Activated T-helper 17 cell treated with anti-CD3 and anti-CD28 coated beads, Interleukin-2, amount 50 U/mL, for 72 hours (primary cell): Measurements from ENCODE around the gene PTPN1. TPM values are rescaled to one million over a fixed set of nuclear protein-coding genes. Genes with fewer than 3 reads are reported as not detected.
"Not testable (repeated sequence)": the region's sequence is repeated elsewhere in the genome, so short reads cannot be mapped to it uniquely, and the experiment has no call there.

Source experiments
- ATAC-seq: fragments of 150-1000 bp; cut with Tn5 transposase; replicated peaks from 2 replicates; pipeline ENCODE4 v1.10.0; 2021; ENCODE audit warnings: mild to moderate bottlenecking, moderate library complexity
- H3K27ac Mint-ChIP-seq: one replicate; pipeline ENCODE4 v1.8.0; 2022; ENCODE audit warnings: mixed read lengths
- H3K27me3 Mint-ChIP-seq: one replicate; pipeline ENCODE4 v1.8.0; 2022; ENCODE audit warnings: mixed read lengths
- H3K36me3 Mint-ChIP-seq: one replicate; pipeline ENCODE4 v1.8.0; 2022; ENCODE audit warnings: low read depth, mild to moderate bottlenecking, mixed read lengths
- H3K4me1 Mint-ChIP-seq: one replicate; pipeline ENCODE4 v1.8.0; 2022; ENCODE audit warnings: mixed read lengths
- H3K4me3 Mint-ChIP-seq: one replicate; pipeline ENCODE4 v1.8.0; 2022; ENCODE audit warnings: mild to moderate bottlenecking, mixed read lengths
- H3K9me3 Mint-ChIP-seq: one replicate; pipeline ENCODE4 v1.8.0; 2022; ENCODE audit warnings: mixed read lengths
- total RNA-seq, 2 donors: library from RNA; stranded (reverse); gene quantifications; one replicate each; pipeline ENCODE4 v1.2.3, GENCODE V29; 2022

PTPN1 gene
- total RNA-seq, 2 donors from 2014 or later = 68.3 to 77.1 TPM

DNA sequence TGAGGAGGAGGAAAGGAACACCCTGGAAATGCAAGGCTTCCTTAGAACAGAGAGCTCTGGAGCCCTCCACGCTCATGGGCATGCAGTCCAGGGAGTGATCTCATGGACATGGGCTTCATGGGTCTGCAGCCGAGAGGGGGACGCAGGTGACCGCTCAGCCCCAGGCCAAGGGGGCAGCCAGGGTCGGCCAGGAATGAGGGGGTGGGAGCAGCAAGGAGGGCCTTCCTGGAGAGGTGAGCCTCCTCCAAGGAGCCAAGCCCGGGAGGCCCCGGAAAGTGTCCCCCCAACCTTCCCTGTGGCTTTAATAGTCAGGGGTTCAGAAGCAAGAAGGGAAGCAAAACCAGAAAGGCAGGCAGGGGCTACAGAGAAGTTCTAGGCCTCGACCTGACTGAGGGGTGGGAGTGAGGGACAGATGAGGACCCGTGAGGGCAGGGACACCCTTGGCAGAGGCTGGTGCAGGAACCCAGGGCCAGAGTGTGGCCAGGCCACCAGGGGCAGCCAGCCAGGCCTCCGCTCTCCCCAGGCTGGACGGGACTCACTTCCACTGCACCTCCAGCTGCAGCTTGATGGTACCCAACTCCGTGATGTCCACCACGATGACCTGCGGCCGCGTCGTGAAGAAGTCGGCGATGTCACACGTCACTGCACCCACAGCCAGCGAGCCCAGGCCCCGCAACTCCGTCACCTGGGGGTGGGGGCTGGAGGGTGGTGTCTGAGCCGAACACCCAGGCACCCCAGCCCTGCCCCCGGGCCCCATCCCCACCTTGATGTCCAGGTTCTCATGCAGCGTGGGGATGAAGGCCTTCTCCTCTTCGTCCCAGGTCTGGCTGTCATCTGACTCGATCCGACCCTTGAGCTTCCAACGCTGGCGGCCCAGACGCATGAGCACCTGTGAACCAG, 97.9 kb downstream of the PTPN1 start:
- no peak for ATAC-seq
- Mint-ChIP-seq H3K4me3 (no peak overlapping the region), H3K4me1 (no peaks in the 10 kb centered on the region)

DNA sequence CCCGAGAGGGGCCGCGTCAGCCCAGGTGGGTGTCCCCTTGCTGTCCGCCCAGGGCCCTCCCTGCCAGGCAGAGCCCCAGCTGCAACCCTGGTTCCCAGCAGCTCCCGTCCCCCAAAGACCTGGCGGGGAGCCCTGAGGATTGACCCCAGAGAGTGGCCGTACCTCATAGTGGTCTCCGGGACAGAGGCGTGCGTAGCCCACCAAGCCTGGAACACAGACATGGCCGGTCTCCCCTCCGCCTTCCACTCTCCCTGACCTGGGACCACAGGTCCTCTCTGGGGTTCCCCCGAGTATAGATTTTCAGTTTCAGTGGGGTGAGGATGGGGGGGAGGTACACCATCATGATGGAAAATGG, 98.5 kb downstream of the PTPN1 start:
- ATAC-seq = no peak
- H3K9me3 Mint-ChIP-seq = no peaks in the 10 kb centered on the region
- H3K27ac Mint-ChIP-seq = no peak overlapping the region
- H3K27me3 Mint-ChIP-seq = peaks cover 4% of the 10 kb centered on the region
- H3K4me3 Mint-ChIP-seq = no peak overlapping the region
- H3K36me3 Mint-ChIP-seq = no peaks in the 10 kb centered on the region
- no peaks in the 10 kb centered on the region for H3K4me1 Mint-ChIP-seq

More for the DNA sequence above, 97.9 kb downstream of the PTPN1 start:
- H3K36me3 Mint-ChIP-seq = no peaks in the 10 kb centered on the region
- H3K27ac Mint-ChIP-seq = no peak overlapping the region
- H3K27me3 Mint-ChIP-seq = peaks cover 4% of the 10 kb centered on the region
- H3K9me3 Mint-ChIP-seq = no peaks in the 10 kb centered on the region

DNA sequence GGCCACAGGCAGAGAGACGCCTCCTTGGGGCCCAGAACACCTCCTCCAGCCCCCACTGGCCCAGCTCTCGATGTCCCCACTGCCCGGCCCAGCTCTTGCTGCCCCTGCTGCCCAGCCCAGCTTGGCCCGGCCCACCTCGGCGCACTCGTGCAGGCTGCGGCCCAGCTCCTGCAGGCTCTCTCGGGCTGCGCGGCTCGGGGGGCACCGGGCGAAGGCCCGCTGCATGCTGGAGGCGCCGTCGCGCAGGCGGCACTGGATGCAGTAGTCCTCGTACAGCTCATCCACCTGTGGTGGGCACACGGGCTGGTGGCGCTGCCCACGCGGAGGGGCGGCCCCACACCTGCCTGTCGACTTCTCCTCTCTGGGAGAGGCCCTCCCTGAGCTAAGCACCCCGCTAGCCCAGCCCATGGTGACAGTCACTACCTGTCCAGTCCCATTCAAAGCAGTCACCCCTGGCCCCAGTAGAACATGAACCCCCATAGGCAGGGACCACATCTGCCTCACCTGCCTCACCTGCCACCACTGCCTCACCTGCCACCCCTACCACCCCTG, 99.3 kb downstream of the PTPN1 start:
- H3K9me3 Mint-ChIP-seq = no peaks in the 10 kb centered on the region
- ATAC-seq = no peak
- H3K4me3 Mint-ChIP-seq = no peak overlapping the region
- no peaks in the 10 kb centered on the region for H3K36me3 Mint-ChIP-seq
- H3K27ac Mint-ChIP-seq = no peak overlapping the region
- H3K4me1 Mint-ChIP-seq = no peaks in the 10 kb centered on the region
- no peaks in the 10 kb centered on the region for H3K27me3 Mint-ChIP-seq

DNA sequence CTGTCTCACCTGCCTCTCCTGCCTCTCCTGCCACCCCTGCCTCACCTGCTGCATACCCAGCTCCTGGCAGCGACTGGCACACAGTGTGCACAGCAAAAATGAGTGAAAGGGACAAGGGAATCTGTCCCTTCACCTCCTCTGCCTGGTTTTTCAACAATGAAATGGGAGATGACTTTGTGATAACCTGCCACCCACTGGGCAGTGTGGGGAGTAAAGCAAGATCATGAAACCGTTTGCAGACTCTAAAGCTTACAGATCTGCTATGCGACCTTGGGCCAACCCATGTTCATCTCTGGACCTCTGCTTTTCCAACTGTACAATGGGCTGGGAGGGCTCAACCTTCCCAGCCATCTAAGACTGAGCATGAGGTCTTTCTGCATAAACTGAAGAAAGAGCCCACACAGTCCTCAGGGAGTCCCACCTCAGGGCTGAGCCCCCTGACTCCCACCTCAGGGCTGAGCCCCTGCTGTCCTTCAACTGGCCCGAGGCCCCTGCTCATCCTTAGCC, 100.1 kb downstream of the PTPN1 start:
- ATAC-seq = no peak
- no peak overlapping the region for H3K4me3 Mint-ChIP-seq
- no peaks in the 10 kb centered on the region for H3K4me1 Mint-ChIP-seq
- H3K9me3 Mint-ChIP-seq = no peaks in the 10 kb centered on the region
- no peaks in the 10 kb centered on the region for H3K36me3 Mint-ChIP-seq
- no peak overlapping the region for H3K27ac Mint-ChIP-seq
- H3K27me3 Mint-ChIP-seq = no peaks in the 10 kb centered on the region

DNA sequence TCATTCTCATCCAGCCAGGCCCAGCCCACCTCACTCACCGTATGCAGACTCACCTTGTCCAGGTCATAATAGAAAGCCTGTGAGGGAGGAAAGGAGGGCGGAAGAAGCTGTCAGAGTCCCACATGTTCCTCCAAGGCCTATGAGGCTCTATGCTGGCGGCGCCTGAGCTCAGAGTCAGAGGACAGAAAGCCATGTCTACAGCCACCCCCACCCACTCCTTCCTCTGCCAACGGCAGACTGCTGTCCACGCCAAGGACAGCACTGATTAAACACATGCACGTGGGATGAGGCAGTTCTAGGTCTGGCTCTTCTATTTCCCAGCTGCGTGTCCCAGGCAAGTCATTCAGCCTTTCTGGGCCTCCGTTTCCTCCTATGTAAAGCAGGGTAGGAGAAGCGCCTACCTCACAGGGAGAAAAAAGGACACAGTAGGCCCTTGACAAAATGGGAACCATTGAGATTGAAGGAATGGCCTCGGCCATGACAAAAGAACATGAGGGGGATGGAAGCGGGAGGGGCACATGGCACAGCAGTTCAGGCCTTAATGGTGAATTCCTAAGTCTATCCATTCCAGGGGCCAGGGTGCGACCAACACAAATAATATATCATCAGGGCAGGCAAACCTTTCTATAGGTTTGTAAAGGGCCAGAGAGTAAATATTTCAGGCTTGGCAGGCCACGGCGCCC, 101.1 kb downstream of the PTPN1 start:
- Mint-ChIP-seq H3K4me3 (no peak overlapping the region), H3K4me1 (no peaks in the 10 kb centered on the region), H3K36me3 (no peaks in the 10 kb centered on the region), H3K9me3 (no peaks in the 10 kb centered on the region), H3K27ac (no peak overlapping the region), H3K27me3 (no peaks in the 10 kb centered on the region)
- ATAC-seq = no peak

DNA sequence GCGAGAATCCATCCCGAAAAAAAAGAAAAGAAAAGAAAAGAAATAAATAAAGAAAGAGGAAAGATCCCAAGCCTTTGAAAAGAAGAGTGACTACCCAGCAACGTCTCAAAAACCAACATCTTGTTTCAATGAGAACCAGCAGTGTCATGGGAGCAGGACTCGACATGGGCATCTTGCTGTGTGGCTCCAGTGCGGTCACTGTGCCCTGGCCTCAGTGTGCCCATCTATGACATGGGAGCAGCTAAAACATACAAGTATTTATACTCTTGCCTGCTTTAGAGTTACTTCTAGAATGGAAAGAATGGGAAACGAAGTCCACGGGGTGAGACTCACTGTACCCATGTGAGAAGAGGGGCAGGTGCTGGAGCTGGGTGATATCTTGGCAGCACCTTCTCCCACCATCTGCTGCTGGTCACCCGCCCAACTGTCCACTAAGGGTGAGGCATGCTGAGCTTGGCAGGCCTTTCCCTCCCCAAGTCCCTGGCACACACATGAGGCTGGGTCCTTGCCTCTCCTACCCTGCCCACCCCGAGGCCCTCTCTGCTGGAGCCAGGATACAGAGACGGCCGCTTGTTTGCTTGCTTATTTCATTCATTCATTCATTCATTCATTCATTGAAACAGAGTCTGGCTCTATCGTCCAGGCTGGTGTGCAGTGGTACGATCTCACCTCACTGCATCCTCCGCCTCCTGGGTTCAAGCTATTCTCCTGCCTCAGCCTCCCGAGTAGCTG, 103.4 kb downstream of the PTPN1 start:
- no peak for ATAC-seq
- no peaks in the 10 kb centered on the region for H3K4me1 Mint-ChIP-seq
- no peak overlapping the region for H3K4me3 Mint-ChIP-seq
- no peaks in the 10 kb centered on the region for H3K36me3 Mint-ChIP-seq
- H3K27ac Mint-ChIP-seq = no peak overlapping the region
- H3K9me3 Mint-ChIP-seq = no peaks in the 10 kb centered on the region
- H3K27me3 Mint-ChIP-seq = no peaks in the 10 kb centered on the region

DNA sequence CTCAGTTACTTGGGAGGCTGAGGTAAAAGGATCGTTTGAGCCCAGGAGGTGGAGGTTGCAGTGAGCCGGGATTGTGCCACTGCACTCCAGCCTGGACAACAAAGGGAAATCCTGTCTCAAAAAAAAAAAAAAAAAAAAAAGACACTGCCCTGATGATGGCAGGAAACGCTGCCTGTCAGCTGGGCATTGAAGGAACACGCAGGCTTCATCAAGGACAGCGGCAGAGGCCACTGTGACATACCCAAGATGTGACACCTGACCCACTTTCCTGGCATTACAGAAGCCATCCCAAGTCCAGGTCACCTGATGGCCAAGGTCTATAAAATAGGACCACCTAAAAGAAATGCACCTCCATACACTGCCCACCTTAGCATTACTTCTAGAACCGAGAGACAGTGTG, 105.2 kb downstream of the PTPN1 start:
- ATAC-seq = no peak
- Mint-ChIP-seq H3K27ac (no peak overlapping the region), H3K36me3 (no peaks in the 10 kb centered on the region), H3K4me1 (no peaks in the 10 kb centered on the region), H3K4me3 (no peak overlapping the region), H3K27me3 (no peaks in the 10 kb centered on the region), H3K9me3 (no peaks in the 10 kb centered on the region)

DNA sequence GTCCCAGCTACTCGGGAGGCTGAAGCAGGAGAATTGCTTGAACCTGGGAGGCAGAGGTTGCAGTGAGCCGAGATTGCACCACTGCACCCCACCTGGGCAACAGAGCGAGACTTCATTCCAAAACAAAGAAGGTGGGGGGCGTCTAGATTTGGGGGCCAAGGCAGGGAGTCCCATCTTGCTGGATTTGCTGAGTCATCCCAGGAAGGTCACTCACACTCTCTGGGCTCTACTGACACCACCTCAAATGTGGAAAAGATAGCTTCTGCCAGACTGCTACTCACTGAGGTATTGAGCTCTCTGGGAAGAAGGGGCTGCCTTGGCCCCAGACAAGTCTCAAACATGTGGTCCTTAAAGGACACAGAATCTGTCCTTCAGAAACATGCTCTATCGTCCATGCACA, 106.8 kb downstream of the PTPN1 start:
- Mint-ChIP-seq H3K9me3 (no peaks in the 10 kb centered on the region), H3K27me3 (no peaks in the 10 kb centered on the region), H3K36me3 (no peaks in the 10 kb centered on the region), H3K4me3 (no peak overlapping the region), H3K27ac (no peak overlapping the region), H3K4me1 (no peaks in the 10 kb centered on the region)
- ATAC-seq = no peak

DNA sequence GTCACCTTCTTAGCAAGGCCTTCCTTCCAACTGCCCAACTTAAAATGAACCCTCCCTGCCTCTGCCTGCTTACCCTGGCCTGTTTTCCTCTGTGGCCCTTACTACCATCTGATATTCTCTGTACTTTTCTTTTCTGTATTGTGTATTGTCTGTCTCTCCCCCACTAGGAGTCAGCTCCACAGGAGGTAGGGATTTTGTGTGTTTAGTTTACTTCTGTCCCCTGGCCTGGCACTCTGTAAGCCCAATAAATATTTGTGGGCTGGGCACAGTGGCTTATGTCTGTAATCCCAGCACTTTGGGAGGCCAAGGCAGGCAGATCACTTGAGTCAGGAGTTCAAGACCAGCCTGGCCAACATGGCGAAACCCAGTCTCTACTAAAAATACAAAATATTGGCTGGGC, 108.4 kb downstream of the PTPN1 start:
- no peaks in the 10 kb centered on the region for H3K27me3 Mint-ChIP-seq
- no peak overlapping the region for H3K4me3 Mint-ChIP-seq
- H3K27ac Mint-ChIP-seq = no peak overlapping the region
- H3K9me3 Mint-ChIP-seq = no peaks in the 10 kb centered on the region
- ATAC-seq = no peak
- H3K36me3 Mint-ChIP-seq = no peaks in the 10 kb centered on the region
- no peaks in the 10 kb centered on the region for H3K4me1 Mint-ChIP-seq

DNA sequence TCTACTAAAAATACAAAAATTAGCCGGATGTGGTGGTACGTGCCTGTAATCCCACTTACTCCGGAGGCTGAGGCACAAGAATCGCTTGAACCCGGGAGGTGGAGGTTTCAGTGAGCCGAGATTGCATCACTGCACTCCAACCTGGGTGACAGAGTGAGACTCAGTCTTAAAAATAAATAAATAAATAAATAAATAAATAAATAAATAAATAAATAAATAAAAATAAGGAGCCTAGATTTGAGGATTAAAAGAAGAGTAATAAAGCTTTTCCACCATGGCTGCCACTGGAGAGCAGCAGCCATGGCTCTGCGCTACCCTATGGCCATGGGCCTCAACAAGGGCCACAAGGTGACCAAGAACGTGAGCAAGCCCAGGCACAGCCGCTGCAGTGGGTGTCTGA, 110.3 kb downstream of the PTPN1 start:
- ATAC-seq, H3K9me3 Mint-ChIP-seq, H3K4me3 Mint-ChIP-seq, H3K4me1 Mint-ChIP-seq, H3K27me3 Mint-ChIP-seq, H3K36me3 Mint-ChIP-seq, H3K27ac Mint-ChIP-seq: not testable (repeated sequence)

DNA sequence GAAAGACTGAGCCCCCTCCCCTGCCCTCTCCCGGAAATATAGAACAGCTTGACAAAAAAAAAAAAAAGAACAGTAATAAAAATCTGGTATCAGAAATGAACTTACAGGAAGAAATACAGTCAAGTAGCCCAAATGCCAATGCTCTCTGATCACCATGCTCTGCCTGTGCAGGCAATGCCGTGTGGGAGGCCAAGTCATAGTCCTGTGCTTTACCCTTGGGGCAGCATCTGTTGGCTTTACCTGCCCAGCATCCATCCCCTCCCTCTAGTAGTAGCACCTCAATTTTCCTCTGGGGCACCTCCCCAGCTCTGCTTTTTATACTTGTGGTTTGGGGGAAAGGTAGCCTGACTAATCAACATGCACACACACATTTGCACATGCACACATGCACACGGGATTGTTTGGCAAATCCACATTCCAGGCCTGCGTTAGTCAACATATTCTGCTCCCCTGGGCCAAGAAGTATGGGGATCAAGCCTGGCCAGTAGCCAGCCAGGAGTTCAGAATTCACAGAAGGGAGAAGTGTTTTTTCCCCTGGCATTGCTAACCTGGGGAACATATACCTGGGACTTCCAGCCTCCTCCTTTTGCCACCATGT, 111.0 kb downstream of the PTPN1 start:
- no peak for ATAC-seq
- no peaks in the 10 kb centered on the region for H3K9me3 Mint-ChIP-seq
- no peak overlapping the region for H3K4me3 Mint-ChIP-seq
- no peaks in the 10 kb centered on the region for H3K4me1 Mint-ChIP-seq
- H3K27me3 Mint-ChIP-seq = no peaks in the 10 kb centered on the region
- H3K36me3 Mint-ChIP-seq = no peaks in the 10 kb centered on the region
- H3K27ac Mint-ChIP-seq = no peak overlapping the region

DNA sequence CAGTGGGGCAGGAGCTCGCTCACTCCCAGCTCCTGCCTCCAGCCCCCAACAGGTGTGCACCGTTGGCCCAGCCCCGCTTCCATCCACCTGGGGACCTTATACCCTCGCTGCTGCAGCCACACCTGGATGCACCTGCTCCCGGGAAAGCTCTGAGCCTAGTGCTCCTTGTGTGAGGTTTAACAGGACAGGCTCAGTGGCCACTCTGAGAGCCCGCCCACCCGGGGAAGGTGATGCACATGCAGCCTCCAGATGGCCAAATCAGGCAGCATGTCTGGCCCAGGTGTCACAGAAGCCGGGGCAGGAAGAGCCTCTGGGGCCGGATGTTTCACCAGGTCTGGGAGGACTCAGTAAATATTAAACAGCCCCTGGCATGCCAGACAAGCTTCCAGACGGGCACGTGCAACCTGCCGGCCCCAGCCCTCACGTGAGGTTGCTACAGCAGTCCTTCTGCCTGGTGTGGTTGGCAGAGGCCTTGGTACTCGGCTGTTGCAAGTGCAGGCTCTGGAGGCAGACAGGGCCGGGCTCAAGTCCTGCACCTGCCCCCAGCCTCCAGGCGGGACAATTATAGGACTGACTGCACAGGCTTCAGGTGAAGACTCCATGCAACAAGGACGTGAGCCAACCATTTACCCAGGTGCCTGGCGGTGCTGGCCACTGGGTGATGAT, 114.3 kb downstream of the PTPN1 start:
- no peaks in the 10 kb centered on the region for H3K36me3 Mint-ChIP-seq
- H3K27me3 Mint-ChIP-seq = no peaks in the 10 kb centered on the region
- no peak overlapping the region for H3K4me3 Mint-ChIP-seq
- H3K27ac Mint-ChIP-seq = no peak overlapping the region
- no peaks in the 10 kb centered on the region for H3K4me1 Mint-ChIP-seq
- ATAC-seq = no peak
- H3K9me3 Mint-ChIP-seq = no peaks in the 10 kb centered on the region

DNA sequence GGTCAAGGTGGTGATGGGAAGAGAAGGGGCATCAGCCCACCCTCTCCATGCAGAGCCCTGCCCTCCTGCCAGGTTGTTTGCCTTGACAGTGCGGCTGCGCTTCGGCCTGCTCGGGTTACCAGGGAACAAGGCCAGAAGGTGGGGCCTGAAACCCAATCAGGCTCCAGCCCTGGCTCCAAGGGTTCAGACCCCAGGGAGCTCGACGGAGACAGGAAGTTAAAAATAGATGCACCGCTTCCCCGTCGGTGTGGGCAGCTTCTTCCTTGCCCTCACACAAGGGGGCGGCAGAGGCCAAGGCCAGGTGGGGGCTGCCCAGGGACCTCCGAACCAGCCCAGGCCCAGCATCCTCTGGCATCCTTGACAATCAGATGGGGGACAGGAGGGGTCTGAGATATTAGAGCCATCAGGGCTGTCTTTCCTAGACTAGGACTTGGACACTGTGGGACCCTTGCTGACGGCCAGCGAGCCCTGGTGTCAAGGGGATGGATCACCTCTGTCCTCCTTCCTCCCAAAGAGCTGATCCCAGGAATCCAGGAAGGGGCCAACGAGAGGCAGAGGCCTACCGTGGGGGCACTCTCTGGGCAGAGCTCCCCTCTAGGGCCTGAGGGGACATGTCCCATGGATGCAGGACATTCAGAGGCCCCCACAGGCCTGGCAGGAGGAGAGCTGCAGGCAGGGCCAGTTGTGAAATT, 115.9 kb downstream of the PTPN1 start:
- no peaks in the 10 kb centered on the region for H3K36me3 Mint-ChIP-seq
- H3K4me1 Mint-ChIP-seq = no peaks in the 10 kb centered on the region
- no peak overlapping the region for H3K4me3 Mint-ChIP-seq
- no peak for ATAC-seq
- H3K27ac Mint-ChIP-seq = no peak overlapping the region
- no peaks in the 10 kb centered on the region for H3K27me3 Mint-ChIP-seq
- H3K9me3 Mint-ChIP-seq = no peaks in the 10 kb centered on the region
